Right ventricle myocardium superior (tissue), 1 donor: Measurements from ENCODE around the gene GFOD1. TPM values are rescaled to one million over a fixed set of nuclear protein-coding genes. Genes with fewer than 3 reads are reported as not detected.
A peak's percentile ranks its signal among the peaks of the same experiment; 100 is the strongest.

Experiments used
- ATAC-seq: fragments of 200-7000 bp; cut with Tn5 transposase; one replicate; pipeline ENCODE4 v1.9.1; 2020; ENCODE audit warnings: mild to moderate bottlenecking; ENCODE audit not compliant: poor library complexity
- DNase-seq: peaks from one replicate; pipeline ENCODE4 v3.0.0-alpha.2; 2020
- intact Hi-C: fragments of 100-400 bp; cut with DNase I; formaldehyde crosslinking; loops from one replicate; pipeline ENCODE4 v1.11.2; 2022
- long read RNA-seq: library from polyadenylated mRNA; unstranded; transcript quantifications from one replicate; pipeline ENCODE4 v2.0.0, GENCODE V29; 2021
- total RNA-seq: library from RNA; stranded (reverse); fragmentation: NEBNext Ultra II Directional; extraction: Animal tissue kit (Norgen Biotek cat#: 25700); gene quantifications from one replicate; pipeline ENCODE4 v1.2.1, GENCODE V29; 2021
- donor health status: DM: no; HTN: yes; CAD: no; lungs with severe emphysema.

The GFOD1 gene, protein sequence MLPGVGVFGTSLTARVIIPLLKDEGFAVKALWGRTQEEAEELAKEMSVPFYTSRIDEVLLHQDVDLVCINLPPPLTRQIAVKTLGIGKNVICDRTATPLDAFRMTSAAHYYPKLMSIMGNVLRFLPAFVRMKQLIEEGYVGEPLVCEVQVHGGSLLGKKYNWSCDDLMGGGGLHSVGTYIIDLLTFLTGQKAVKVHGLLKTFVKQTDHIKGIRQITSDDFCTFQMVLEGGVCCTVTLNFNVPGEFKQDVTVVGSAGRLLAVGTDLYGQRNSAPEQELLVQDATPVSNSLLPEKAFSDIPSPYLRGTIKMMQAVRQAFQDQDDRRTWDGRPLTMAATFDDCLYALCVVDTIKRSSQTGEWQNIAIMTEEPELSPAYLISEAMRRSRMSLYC
- 46.2 TPM for total RNA-seq
- long read RNA-seq, full-length matches to known transcripts: 206 of 226 reads
- long read RNA-seq, partial matches to known transcripts: 0 of 226 reads
- long read RNA-seq, other reads (novel, unspliced or antisense): 20 of 226 reads

DNA sequence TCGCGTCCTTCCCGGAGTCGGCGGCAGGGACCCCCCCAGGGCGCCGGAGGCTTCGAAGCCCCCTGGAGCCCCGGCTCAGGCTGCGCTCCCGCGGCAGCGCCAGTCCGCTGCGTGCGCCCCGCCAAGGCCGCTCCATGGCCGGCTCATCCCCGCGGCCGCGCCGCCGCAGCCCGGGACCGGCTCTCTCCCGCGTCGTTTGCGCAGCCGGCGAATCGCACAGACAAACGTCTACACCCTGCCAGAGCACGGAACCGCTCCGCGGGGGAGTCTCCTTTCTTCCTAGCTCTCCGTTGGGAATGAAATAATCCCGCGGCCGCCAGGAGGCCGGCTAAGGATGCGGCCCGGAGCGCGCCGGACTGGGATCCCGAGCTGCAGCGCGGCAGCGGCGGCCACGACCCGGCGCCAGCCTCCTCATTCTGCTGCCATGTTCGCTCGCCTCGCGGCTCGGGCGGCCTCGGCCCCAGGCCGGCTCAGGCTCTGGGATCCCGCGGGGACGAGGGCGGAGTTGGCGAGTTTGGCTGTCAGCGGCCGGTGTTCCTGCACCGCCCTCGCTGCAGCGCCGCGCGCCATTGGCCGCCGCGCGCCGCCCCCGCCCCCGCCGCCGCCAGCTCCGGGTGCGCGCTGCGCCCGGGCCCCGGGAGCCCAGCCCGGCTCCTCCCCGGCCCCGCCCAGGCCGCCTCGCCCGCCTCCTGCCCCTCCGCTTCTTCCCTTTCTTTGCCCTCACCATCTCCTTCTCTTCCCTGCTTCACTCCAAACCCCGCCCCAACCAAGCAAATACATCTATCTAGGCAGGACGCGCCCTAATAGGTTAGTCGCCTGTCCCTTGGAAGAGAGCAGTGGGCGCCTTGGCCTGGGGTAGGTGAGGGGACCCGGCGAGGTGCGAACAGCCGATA, at the start of gene GFOD1:
Gene GFOD1 (minus strand): TSS at position 479 of the 893 bp plus-strand sequence. CDS start 710 bp downstream, outside the sequence.
- peak; percentile 90 for ATAC-seq
- DNase-seq: peak; percentile 95
- intact Hi-C loops: loop anchor here (5.0 to 10.0 kb wide), 3 partner anchors 50 to 123 kb away; no protein-coding TSS in a partner anchor

DNA sequence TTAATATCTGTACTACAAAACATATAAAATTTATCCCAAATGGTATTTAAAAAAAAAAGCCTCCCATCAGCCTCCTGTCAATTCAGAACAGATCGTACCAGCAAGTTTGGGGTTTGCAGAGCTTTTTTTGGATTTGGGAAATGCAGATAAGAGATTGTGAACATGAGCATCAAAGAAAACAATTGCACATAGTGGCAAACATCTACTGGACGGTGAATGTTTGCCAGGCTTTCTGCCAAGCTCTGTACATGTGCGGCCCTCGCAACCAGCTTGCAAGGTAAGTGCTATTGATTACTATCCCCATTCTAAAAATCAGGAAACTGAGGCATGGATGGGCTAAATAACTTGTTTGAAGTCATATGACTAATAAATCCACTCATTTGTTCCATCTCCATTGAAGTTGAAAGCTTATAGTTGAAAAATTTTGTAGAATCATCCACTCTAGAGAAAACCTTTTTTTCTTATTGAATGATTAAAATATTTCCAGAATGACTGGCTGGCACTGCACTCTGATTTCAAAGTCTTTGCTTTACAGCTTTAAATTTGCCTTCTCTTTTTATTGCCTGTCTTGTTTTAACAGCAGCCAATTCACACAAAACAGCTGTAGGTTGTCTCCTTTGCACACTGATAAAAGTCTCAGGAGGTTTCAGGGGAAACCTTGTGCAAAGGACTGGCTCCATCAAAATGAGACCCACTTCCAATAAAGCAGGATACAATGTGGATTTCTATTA, 49.6 kb upstream of the GFOD1 start:
- intact Hi-C loops: loop anchor here (5.0 to 10.0 kb wide), 3 partner anchors 50 to 200 kb away; partner anchors contain the start of gene GFOD1
- ATAC-seq (peak; percentile 15), DNase-seq (no peak)

DNA sequence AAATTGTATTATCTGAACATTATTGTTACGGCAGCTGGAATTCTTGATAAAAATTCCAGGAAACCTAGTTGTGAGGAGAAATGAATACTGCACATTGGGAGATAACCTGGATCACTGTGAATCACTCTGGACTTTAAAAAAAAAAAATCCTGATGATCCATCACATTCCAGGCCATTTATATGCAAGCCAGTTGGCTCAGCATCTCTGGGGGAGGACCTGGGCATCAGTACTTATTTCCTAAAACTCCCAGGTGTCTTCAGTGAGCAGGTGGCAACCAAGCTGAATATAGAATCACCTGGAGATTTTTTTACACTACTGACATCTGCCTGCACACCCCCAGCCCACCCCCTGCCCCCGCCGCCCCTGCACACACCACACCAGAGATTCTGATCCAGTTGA, 47.9 kb upstream of the GFOD1 start:
- ATAC-seq (no peak), DNase-seq (no peak)
- intact Hi-C loops: loop anchor here (5.0 to 10.0 kb wide), 3 partner anchors 48 to 198 kb away; partner anchors contain the start of gene GFOD1

DNA sequence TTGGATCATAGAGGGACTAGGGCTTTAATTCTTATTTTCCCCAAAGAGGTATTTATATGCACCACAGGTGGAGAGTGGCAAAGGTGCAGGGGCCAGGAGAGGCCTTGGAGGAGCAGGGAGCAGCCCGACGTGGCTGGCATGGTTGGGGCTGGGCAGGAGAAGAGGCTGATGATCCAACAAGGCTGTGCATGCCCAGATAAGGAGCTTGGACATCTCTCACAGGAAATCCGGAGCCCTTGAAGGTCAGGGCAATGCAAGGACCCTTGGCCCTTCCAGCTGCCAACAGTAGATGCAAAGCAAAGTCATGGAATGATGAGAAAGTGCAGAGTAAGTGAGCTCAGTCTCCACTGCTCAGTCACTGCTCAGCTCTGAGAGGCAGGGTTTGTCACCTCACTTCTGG, 47.1 kb upstream of the GFOD1 start:
- no peak for DNase-seq
- ATAC-seq: no peak
- intact Hi-C loops: loop anchor here (10.0 kb wide), 1 partner anchor 120 kb away; no protein-coding TSS in a partner anchor

DNA sequence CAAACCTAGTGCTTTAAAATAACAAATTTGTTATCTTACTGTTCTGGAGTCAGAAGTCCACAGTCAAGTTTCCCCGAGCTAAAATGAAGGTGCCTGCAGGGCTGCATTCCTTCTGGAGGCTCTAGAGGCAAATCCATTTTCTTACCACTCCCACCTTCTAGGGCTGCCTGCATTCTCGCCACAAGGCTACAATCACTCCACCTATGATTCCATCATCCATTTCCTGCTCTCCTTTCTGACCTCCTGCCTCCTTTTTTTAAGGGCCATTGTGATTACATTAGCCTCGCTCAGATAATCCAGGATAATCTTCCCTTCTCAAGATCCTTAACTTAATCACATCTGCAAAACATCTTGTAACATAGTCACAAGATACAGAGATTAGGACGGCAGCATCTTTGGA, 44.6 kb upstream of the GFOD1 start:
- ATAC-seq: no peak
- no peak for DNase-seq
- intact Hi-C loops: loop anchor here (10.0 kb wide), 1 partner anchor 117 kb away; no protein-coding TSS in a partner anchor

DNA sequence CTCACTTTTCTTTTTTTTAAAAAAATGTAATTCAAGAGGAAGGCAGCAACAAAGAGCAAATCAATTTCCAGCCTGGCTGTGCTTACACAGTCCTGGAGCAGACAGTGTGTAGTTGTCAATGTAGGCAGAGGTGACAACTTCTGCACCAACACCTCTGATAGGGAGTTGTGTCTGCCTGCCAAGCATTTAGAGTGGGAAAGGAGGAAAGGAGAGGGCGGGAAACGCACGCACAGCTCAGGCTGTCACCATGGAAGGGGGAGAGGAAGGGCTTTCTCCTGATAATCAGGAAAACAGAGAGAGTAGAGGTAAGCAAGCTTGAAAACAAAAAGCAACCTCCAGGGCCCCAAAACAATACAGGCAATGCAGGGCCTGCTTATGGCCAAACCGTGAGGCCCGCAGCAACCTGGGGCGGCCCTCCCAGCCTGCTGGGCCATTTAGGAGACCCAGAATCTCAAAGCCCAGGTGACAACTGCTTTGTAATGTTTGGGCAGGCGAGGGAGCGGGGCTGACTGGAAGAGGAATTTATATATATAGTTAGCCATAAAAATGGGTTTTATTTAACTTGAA, 41.5 kb upstream of the GFOD1 start:
- ATAC-seq (peak; percentile 88), DNase-seq (no peak)
- intact Hi-C loops: no loop called here

DNA sequence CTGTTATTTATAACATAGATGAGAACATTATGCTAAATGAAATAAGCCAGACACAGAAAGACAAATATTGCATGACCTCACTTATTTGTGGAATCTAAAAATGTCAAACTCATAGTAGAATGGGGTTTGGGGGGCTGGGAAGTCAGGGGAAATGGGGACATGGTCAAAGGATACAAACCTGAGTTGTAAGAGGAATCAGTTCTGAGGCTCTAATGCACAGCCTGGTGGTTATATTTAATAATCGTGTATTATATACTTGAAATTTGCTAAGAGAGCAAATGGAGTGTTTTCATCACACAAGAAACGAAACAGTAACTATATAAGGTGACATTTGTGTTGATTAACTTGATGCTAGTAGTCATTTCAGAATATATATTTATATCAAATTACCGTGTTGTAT, 40.8 kb upstream of the GFOD1 start:
- DNase-seq: no peak
- peak; percentile 42 for ATAC-seq
- intact Hi-C loops: no loop called here

DNA sequence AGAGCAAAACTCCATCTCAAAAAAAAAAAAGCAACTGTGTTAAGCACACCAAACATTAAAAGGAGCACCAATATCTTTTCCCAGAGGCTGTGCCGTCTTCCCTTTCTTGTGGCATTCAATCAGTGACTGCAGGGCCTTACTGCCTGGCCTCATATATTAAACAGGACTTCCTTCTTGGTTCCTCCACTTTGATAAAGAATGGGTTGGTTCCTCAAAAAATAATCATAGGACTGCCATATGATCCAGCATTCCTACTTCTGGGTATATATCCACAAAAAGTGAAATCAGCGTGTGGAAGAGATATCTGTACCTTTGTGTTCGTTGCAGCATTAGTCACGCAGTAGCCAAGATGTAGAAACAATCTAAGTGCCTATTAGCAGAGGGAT, 40.3 kb upstream of the GFOD1 start:
- intact Hi-C loops: no loop called here
- DNase-seq (no peak), ATAC-seq (no peak)

DNA sequence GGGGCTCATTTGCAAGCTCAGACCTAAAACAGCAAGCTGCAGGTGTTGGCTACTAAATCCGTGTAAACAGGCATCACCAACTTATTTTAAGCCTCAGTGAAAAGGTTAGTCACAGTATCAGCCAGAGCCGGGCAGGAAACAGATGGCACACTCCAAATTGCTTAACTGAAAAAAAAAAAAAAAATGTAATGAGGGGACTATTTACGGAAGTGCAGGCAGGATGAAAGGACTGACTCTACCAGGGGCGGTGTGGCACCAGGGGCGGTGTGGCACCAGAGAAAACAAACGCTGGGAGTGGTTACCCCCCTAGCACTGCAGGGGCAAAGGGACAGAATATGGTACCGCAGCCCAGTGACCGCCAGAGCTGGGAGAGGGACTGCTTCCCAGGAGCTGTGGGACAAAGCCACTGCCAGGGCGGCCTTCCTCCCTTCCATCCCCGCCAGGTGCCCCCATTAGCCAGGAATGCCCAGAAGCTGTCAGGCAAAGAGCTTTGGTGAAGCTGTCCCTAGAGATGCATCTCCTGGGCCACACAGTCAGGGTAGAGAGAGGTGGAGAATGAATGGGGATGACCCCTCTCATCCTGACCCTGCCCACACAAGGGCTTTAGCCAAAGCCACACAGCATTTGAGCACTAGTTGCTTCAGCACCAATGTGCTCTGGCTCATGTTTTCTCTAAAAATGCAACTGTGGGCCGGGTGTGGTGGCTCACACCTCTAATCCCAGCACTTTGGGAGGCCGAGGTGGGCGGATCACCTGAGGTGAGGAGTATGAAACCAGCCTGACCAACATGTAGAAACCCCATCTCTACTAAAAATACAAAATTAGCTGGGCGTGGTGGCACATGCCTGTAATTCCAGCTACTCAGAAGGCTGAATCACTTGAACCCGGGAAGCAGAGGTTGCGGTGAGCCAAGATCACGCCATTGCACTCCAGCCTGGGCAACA, 39.6 kb upstream of the GFOD1 start:
- intact Hi-C loops: no loop called here
- ATAC-seq: peak; percentile 68

DNA sequence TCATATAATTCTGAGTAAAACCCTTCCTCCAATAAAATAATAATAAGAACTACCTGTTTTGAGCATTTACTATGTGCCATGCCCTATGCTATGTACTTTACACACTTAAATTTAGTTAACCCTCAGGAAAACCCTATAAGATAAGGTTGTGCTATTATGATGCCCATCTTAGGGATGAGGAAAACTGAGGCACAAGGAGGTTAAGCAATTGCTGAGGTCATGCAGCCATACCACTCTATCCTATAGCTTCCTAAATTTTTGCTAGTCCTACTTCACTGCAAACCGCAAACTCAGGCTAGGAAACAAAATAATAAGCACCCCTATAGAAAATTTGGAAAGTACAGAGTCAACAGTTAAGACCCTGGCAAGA, 38.9 kb upstream of the GFOD1 start:
- no peak for DNase-seq
- ATAC-seq: no peak
- intact Hi-C loops: no loop called here

More for the DNA sequence above, 39.6 kb upstream of the GFOD1 start:
- peak; percentile 59 for DNase-seq

DNA sequence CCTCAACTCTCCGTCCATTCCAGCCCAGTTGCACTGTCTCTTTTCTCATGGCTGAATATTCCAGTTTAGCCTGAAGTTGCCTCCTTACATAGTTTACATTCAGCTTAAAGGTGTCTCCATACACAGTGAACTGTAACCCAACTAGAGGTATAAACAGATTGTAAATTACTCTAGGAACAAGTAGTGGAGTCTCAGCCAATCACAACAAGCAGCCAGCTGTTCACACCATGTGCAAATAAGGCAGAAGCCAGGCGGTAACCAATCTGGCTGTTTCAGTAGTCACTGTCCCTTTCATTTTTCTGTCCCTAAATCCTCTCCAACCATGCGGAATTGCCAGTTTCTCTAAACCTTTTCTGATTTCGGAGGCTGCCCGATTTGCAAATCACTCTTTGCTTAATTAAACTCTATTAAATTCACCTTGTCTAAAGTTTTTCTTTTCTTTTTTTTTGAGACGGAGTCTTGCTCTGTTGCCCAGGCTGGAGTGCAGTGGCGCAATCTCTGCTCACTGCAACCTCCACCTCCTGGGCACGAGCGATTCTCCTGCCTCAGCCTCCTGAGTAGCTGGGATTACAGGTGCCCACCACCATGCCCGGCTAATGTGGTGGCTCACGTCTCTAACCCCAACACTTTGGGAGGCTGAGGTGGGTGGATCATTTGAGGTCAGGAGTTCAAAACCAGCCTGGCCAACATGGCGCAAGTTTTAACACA, 37.6 kb upstream of the GFOD1 start:
- ATAC-seq (no peak), DNase-seq (no peak)
- intact Hi-C loops: no loop called here

DNA sequence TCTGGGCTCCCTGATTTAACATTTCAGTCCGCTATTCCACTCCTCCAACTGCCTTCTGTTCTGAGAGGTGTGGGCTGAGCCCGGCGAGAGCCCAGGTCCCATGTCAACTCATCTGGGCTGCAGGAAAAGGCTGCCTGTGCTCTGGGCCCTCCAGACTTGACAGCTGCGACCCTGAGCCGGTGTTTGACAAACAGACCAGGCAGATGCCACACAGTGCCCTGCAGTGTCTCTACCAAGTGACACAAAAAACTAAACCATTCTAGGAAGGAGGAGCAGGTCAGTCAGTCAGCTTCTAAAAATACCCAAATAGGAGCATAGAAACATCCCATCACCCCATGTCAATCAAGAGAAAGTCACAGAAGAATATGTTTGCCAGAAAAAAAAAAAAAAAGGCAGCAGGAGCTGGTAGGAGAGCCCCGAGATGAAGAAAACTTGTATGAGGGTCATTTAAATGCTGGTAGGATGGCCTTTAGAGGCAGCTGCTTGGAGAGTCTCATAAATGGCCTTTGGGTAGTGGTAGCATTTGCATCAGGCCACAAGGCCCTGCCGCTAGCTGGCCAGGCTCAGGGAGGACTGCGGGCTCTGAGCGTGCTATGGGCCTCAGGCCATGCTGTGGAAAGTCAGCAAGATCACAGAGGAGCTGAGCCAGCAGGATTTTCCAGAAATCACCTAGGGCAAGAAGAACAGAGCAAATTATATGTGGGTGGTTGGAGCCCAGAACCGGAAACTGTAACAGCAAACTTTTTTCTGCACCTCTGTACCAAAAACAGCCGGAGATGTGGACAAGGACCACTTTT, 36.6 kb upstream of the GFOD1 start:
- ATAC-seq: no peak
- DNase-seq: no peak
- intact Hi-C loops: no loop called here

DNA sequence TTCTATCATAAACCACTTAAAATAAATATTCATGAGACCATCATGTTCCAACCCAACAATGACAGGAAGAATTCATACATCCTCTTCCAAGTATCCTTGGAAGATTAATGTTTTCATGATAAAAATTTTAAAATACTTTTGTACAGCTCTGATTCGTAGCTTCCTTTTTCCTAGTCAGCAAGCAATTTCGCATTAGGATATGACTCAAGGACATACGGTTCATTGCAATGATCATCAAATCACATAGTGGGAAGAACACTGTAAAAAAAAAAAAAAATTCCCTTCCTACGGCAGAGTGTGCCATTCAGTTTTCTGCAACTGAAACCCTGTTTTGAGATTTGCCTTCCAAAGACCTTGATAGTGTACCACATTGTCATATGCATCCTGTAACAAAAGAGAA, 35.3 kb upstream of the GFOD1 start:
- intact Hi-C loops: no loop called here
- ATAC-seq (no peak), DNase-seq (no peak)

DNA sequence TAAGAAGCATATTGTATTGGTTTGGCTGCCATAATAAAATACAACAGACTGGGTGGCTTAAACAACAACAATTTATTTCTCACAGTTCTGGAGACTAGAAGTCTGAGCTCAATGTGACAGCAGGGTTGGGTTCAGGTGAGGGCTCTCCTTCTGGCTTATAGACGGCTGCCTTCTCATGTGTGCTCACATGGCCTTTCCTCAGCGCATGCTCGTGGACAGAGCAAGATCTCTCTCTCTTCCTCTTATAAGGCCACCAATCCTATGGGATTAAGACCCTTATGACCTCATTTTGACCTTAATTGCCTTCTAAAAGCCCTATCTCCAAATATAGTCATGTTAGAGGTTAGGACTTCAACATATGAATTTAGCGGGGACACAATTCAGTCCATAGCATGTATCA, 32.4 kb upstream of the GFOD1 start:
- no peak for ATAC-seq
- no peak for DNase-seq
- intact Hi-C loops: no loop called here

DNA sequence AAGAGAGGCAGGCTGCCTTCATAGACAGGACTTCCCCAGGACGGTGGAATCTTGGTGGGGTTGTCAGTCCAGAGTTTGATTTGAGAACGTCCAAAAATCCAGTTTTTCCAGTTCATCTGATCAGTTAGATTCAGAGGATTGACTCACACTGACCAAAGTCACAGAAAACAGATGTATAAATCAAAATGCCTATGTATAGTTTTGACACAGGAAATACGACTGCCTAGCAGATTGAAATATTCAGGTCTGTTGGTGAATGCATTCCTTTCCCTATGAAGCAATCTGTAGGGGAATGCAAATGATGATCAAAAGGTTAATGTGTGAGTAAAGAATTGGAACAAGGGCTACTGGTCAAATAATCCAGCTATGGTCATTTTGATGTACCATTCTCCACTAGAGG, 29.7 kb upstream of the GFOD1 start:
- DNase-seq (no peak), ATAC-seq (no peak)
- intact Hi-C loops: no loop called here

DNA sequence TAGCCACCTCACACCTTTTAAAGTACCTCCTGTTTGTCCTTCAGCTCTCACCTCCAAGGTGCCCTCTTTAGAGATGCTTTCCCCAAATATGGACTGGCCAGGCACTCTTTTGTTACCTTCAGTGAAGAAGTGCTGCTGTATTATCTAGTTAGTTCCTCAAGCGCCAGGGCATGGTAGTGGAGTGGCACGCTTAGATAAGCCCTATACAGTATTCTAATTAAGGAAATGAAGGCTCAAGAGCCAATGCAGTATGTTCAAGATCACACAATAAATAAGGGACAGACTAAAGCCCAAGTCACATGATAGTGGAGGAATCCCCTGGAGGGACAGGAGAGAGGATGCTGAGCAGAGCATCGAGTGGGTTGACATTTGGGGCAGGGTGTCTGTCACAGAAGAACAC, 28.5 kb upstream of the GFOD1 start:
- ATAC-seq: no peak

More for the DNA sequence above, 28.5 kb upstream of the GFOD1 start:
- no peak for DNase-seq
- intact Hi-C loops: no loop called here
